Measurements from ENCODE around the gene NIPSNAP3A.

Gene NIPSNAP3A

GRCh38 chr9:104774831-104775573 is 27.5 kb downstream of the NIPSNAP3A start:
- no peak for DNase-seq (ENCODE audit: low spot score)

- DNase-seq (ENCODE audit: low spot score) = no peak
Observed at GRCh38 chr9:104775574-104775936, 28.1 kb downstream of the NIPSNAP3A start.

- no peak for DNase-seq (ENCODE audit: low spot score)
Observed at GRCh38 chr9:104775976-104776375, 28.5 kb downstream of the NIPSNAP3A start.

GRCh38 chr9:104776797-104777196 is 29.3 kb downstream of the NIPSNAP3A start:
- no peak for DNase-seq (ENCODE audit: low spot score)

- no peak for DNase-seq (ENCODE audit: low spot score)
Observed at GRCh38 chr9:104778802-104779201, 31.3 kb downstream of the NIPSNAP3A start.

GRCh38 chr9:104779334-104779733 is 31.9 kb downstream of the NIPSNAP3A start:
- DNase-seq (ENCODE audit: low spot score) = no peak

- DNase-seq (ENCODE audit: low spot score) = no peak
Observed at GRCh38 chr9:104779946-104780535, 32.6 kb downstream of the NIPSNAP3A start.

GRCh38 chr9:104780796-104781395 is 33.4 kb downstream of the NIPSNAP3A start:
- peak; percentile 12 for DNase-seq (ENCODE audit: low spot score)

- DNase-seq (ENCODE audit: low spot score) = no peak
Observed at GRCh38 chr9:104783588-104783987, 36.1 kb downstream of the NIPSNAP3A start.

GRCh38 chr9:104784098-104784497 is 36.6 kb downstream of the NIPSNAP3A start:
- DNase-seq (ENCODE audit: low spot score) = no peak

GRCh38 chr9:104786293-104786692 is 38.8 kb downstream of the NIPSNAP3A start:
- DNase-seq (ENCODE audit: low spot score) = no peak

GRCh38 chr9:104787306-104788015 is 40.0 kb downstream of the NIPSNAP3A start:
- DNase-seq (ENCODE audit: low spot score) = no peak

GRCh38 chr9:104788251-104788650 is 40.8 kb downstream of the NIPSNAP3A start:
- no peak for DNase-seq (ENCODE audit: low spot score)

GRCh38 chr9:104794070-104794469 is 46.6 kb downstream of the NIPSNAP3A start:
- no peak for DNase-seq (ENCODE audit: low spot score)

GRCh38 chr9:104795082-104795481 is 47.6 kb downstream of the NIPSNAP3A start:
- no peak for DNase-seq (ENCODE audit: low spot score)

- no peak for DNase-seq (ENCODE audit: low spot score)
Observed at GRCh38 chr9:104795857-104796256, 48.4 kb downstream of the NIPSNAP3A start.

GRCh38 chr9:104798209-104798995 is 50.9 kb downstream of the NIPSNAP3A start:
- no peak for DNase-seq (ENCODE audit: low spot score)

- no peak for DNase-seq (ENCODE audit: low spot score)
Observed at GRCh38 chr9:104800068-104800785, 52.7 kb downstream of the NIPSNAP3A start.

GRCh38 chr9:104802110-104802509 is 54.6 kb downstream of the NIPSNAP3A start:
- no peak for DNase-seq (ENCODE audit: low spot score)

- DNase-seq (ENCODE audit: low spot score) = no peak
Observed at GRCh38 chr9:104802906-104803305, 55.4 kb downstream of the NIPSNAP3A start.

- no peak for DNase-seq (ENCODE audit: low spot score)
Observed at GRCh38 chr9:104805441-104805840, 58.0 kb downstream of the NIPSNAP3A start.
